NCI-H2227 treated with DMSO at 0.1 percent for 48 hours (cell line): Measurements from ENCODE around the gene BNIP3.

Experiments used
- DNase-seq: peaks from one replicate; lab custom pipeline; 2025; lab: John Stamatoyannopoulos, UW

The BNIP3 gene, protein sequence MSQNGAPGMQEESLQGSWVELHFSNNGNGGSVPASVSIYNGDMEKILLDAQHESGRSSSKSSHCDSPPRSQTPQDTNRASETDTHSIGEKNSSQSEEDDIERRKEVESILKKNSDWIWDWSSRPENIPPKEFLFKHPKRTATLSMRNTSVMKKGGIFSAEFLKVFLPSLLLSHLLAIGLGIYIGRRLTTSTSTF

DNA sequence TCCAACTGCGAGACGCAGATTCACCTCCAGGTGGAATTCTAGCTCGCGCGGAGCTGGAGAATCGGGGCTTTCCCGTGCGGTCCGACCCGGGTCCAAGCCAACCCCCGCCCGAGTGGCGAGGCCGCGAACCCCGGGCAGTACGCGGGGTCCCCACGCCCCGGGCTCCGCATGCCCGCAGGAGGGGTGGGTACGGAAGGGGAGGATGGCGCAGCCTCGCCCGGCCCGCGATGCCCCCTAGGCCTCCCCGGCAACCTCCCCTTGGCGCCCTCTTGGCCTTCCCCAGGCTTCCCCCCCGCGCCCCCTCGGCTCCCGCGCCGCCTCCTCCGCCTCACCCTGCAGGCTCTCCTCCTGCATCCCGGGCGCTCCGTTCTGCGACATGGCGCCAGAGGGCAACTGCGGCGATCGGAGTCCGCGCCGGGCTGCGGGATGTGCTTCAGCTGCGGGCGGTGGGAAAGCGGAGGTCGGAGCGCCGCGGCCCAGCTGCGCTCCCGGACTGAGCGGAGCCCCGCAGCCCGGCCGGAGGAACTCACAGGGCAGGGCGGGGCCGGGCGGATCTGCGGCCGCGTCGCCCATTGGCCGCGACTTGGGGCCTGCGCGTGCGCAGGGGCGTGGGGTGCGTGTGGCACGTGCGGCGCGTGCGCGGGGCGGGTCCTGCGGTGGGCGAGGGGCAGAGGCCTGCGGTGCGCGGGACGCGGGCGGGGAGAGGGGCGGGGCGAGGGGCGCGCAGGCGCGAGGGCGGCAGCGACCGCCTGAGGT lies at the start of gene BNIP3:
Gene BNIP3, minus strand, starts transcription at position 495 of the 756 bp plus-strand sequence. Its CDS starts 117 bp downstream, at position 378.
- DNase-seq, result peak; percentile 83

DNA sequence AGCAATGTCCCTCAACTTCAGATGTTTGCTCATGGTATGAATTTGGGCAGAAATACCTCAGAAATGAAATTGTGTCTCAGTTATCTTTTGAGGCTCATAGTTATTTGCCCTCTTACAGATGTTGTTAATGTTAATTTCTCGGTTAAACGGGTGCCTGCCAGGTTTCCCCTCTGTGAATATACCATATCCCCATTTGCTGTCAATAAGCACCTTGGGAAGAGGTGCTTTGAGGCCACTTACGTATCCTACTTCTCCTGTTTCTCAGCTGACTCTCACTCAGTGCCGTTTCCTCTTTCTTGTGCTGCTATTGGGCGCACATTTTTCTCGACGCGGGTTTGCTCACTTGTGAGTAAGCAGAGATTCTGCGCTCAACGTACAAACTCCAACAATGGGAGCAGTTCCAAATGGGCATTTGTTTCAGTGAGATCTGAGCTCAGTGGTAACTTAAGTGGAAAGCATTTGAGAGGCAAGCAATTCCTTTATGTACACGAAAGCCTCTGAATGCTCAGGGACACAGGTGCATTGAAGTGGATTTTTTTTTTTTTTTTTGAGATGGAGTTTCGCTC lies 49.3 kb upstream of the BNIP3 start:
- DNase-seq, result peak; percentile 18

DNA sequence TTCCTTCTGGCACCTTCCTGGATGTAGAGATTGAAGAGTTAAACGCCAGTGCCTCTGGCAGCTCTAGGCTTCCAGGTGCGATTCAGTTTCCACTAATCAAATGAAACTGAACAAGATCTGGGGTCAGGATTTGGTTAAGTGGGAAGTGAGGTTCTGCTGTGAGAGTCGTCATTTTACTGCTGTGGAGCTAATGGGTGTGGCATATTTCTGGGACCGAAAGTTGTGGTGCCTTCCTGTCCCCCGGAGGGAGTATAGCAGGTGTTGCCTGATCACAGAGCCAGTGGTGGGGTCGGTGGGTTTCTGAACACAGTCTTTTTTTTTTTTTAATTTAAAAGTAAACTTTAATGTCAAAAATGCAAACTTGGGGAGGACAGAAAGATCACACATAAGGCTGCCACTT lies 47.0 kb upstream of the BNIP3 start:
- no peak for DNase-seq

DNA sequence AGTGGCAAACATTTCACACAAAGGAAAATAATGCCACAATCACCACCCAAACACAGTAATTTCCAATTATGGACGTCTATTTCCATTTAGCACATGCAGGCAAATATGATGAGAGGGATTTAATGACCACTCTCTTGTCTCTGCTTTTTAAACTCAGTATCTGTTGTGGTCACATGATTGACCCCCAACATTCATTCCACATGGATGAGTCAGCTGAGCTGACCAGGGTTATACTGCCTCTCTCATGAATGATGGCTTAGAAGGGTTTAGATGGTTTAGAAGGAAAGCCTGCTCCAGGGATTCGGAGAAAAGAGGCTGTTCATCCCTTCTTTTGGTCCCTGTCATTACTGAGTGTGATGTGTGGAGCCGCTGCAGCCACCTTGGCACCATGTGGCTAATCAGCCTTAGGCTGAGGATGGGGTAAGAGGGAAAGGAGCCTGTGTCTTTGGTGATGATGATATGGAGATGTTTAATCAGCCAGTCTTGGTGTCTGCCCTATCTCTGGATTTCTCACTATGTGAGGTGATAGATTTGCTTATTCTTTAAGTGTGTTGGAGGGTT lies 45.8 kb upstream of the BNIP3 start:
- no peak for DNase-seq

DNA sequence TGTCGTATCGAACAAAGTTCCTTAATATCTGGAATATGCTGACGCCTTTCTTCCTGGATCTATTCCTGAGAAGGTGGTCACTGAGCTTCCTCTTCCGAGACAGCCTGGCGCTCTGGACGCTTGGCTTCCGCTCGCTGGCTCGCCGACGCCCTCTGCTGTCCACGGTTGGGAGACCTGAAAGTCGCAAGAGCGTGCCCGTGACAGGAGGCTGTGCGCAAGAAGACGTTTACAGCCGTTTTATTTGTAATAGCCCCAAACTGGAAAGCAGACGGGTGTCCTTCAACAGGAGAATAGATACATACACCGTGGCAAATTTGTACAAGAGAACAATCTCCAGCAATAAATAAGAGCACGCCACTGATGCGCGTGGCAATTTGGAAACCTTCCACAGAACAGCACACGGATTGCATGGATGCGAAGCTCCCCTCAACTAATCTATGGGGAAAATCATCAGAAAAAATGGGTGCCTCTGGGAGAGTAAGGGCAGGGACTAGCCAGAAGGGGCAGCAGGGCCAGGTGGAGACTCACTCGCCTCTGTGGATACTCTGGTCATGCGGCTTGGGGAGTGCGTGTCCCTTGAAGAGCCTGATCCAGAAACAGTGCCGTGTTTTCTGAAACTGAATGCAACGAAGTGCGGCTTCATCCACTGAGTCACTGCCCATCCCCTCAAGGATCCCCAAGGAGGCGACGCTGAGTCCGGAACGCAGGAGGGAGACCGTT lies 41.5 kb upstream of the BNIP3 start:
- peak; percentile 41 for DNase-seq

DNA sequence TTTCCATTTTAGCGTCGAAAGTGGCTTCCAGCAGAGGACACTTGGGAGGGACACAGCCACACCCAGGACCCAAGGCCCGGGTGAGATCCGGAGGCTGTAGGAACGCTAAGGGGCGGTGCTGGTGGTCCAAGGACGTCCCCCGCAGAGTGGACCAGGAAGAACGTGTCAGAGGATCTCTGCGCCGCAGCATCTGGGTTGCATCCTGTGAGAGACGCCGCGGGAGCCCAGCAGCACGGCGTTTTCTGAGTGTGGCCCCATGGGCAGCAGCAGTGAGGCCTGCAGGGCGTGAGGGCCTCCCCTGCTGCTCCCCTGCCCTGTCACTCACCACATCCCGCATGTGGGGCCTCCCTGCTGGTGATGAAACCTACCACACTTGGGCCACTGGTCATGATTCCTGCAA lies 40.5 kb upstream of the BNIP3 start:
- DNase-seq, result no peak

DNA sequence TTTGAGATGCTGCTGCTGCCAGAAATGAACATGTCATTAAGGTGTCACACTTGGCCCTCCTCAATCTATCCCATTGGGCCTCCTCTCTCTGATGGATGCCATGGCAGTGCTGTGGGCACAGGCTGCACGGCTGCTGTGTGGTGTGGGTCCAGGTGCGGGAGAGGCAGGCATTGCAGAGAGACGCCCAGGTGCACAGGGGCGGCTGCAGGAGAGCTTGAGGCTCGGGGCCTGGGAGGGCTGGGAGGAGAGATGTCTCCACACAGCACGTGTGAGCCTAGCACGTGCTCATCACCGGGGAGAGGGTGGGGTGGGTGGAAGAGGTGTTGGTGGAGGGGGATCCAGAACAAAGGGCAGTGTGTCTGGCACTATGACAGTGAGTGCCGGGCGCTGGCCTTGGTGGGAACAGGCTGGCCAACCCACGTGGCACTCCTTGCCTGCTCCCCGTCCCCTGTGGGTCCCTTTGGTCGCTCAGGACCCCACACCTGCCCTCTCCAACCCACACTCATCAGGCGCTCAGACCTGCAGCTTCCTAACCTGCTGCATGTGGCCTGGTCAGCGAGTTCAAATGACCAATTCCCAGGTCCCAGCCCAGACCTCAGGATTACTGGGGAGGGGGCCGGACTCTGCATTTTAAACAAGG lies 39.9 kb upstream of the BNIP3 start:
- no peak for DNase-seq

DNA sequence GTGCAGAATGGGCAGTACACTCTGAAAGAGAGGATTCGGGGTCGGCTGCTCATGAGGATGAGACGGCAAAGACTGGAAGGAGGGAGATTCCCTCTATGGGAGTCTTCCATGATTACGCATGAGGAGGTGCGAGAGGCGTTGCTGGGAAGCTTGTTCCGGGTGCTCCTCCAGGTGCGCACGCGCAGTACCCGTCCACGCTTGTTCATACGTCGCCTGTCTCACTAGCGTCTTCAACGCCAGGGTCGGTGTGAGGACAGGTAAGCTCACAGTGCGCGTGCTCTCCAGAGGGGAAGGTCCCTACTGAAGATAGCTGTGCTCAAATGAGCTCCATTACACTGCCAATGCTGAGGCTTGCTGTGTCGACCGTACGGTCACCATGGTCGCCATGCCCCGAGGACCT lies 39.3 kb upstream of the BNIP3 start:
- no peak for DNase-seq

DNA sequence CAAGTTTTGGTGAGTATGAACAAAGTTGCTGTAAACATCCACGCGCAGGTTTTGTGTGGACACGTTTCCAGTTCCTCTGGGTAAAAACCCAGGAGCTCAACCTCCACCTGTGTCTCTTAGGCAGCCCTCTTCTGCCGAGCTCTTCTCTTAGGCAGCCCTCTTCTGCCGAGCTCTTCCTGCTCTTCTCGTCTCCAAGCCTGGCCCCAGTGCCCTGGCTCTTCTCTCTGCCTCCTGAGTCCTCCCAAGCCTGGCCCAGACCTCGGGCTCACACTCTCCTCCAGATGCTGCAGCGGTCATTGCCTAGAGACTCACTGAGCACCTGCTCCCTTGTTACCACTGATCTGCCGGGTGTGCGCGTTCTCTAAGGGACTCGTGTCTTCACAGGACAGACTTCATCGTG lies 38.7 kb upstream of the BNIP3 start:
- DNase-seq, result no peak

DNA sequence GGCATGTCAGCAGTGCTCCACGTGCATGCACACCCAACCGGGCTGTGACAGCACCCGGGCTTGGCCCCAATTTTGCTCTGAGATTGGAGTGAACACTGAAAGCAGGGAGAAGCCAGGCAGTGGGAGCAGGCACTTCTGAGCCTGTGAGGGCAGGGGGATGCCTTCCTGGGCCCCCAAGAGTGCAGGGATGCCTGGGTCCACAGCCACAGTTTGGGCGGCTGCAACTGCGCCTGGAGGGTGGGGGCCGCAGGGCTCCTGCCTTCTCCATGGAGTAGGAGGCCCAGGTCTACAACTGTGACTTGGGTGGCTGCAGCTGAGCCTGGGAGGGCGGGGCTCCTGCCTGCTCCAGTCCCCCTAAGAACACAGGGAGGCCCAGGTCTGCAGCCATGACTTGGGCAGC lies 37.6 kb upstream of the BNIP3 start:
- DNase-seq, result no peak

DNA sequence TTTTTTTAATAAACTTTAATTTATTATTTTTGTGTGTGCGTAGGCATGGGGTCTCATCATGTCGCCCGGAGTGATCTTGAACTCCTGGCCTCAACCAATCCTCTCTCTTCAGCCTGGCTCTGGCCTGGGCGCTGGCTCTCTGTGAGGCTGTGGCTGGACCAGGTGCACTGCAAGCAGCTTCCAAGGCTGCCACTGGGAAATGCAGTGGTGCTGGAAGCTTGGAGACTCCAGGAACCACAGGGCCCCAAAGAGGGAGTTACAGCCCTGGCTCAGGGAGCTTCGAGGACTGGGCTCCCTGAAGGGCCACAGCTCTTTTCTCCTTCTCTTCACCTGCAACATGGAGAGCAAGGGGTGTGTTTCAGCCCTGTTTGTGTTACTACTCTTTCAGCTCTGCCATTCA lies 36.7 kb upstream of the BNIP3 start:
- no peak for DNase-seq

DNA sequence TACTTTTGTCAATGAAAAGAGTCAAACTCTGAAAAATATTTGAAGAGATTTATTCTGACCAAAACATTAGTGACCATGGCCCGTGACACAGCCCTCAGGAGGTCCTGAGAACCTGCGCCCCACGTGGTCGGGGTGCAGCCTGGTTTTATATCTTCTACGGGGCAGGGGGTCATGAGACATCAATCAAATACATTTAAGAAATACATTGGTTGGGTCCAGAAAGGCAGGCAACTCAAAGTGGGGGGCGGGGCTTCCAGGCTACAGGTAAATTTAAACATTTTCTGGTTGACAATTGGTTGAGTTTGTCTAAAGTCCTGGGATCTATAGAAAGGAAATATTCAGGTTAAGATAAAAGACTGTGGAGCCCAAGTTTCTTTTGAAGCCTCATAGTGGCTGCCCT lies 34.8 kb upstream of the BNIP3 start:
- no peak for DNase-seq

DNA sequence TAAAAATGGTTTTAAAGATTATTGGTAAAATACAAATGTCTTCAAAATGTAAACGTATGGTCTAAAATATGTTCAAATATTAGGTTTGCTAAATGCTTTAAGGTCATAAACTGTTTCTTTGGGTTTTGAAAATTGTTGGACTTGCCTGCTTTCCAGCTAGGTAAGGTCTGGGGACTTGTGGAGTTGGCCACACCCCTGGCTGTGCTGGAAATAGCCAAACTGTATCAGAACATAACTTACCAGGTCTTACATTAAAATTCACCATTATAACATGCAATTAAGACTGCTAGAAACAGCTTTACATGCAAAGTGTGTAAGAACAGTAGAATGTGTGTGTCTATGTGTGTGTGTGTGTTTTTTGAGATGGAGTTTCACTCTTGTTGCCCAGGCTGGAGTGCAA lies 29.7 kb upstream of the BNIP3 start:
- no peak for DNase-seq

DNA sequence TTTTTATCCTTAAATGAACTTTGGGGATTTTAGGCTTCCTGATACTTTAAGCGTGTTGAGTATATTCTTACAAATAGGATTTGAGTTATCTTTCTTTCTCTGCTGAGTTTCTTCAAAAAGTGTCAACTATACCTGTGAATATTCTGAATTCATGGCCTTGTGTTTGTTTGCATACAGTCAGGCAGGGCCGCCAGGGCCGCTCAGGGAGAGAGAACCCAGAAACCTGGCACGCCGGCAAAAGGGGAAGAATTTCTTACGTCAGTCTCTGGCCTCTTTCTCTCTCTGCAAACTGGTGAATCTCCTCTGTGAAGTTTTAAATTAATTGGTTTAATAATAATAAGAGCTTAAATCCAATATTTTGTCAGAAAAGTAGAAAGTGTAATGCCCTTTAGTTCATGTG lies 29.3 kb upstream of the BNIP3 start:
- no peak for DNase-seq

DNA sequence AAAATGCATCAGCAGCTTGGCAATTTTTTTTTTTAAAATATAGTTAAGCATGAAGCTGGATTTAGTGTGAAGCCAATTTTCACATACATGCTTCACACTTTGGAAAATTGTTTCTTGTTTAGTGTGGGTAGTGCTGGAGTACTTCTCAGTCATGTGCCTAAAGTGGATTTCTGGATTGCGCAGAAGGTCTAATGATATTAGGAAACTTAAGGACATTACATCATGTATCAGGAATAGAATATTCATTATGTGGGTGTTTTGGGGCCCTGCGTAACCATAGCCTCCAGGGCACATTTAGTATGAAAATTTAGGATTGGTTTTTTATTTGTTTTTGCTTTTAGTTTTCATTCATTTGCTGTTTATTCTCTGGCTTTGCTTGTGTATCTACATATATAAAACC lies 28.8 kb upstream of the BNIP3 start:
- no peak for DNase-seq

DNA sequence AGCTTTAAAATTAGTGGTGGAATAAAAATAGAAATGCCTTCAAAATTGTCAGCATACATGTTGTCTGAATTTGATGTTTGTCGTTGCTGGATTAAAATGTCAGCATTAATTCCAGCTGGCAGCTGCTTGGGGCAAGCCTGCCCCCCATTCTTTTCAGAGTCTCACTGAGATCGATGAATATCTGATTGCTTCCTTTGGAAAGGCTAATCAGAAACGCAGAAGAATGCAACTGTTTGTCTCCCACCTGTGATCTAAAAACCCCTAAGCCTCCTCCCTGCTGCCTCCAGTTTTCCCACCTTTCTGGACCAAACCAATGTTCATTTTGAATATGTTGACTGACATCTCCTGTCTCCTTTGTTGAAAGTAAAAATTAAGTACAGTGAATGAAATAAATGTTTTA lies 27.9 kb upstream of the BNIP3 start:
- DNase-seq, result no peak

DNA sequence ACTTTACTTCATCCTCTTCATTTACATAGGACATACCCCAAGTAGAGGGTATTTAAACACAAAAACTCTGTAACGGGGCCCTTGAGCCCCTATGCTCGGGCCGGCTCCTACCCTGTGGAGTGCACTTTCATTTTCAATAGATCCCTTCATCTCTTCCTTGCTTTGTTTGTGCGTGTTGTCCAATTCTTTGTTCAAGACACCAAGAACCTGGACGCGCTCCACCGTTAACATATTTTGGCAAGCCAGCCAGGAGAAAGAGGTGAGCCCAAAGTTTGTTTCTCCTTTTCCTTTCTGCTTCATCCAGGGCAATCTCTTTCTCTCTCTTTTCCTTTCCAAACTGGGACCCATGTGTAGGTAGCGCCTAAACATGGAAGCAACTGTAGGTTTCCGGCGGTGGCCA lies 26.0 kb upstream of the BNIP3 start:
- DNase-seq, result no peak

DNA sequence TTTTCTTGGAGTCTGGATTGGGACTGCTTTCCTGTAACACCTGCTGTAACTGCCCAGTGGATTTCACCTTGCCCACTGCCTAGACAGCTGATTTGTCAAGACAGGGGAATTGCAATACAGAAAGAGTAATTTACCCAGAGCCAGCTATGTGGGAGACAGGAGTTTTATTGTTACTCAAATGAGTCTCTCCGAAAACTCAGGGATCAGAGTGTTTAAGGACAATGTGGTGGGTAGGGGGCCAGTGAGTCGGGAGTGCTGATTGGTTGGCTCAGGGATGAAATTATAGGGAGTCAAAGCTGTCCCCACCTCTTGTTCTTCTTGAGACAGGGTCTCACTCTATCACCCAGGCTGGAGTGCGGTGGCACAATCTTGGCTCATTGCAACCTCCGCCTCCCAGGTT lies 25.2 kb upstream of the BNIP3 start:
- DNase-seq, result no peak

DNA sequence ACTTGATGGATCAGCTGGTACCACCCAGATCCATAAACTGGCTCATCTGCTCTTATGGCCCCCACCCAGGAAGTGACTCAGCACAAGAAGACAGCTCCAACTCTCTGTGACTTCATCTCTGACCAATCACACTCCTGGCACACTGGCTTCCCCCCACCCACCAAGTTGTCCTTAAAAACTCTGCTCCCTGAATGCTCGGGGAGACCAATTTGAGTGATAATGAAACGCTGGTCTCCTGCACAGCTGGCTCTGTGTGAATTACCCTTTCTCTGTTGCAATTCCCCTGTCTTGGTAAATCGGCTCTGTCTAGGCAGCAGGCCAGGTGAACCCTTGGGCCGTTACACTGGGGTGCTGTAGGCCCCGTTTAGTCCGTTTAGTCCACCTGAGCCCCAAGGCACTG lies 23.4 kb upstream of the BNIP3 start:
- no peak for DNase-seq

DNA sequence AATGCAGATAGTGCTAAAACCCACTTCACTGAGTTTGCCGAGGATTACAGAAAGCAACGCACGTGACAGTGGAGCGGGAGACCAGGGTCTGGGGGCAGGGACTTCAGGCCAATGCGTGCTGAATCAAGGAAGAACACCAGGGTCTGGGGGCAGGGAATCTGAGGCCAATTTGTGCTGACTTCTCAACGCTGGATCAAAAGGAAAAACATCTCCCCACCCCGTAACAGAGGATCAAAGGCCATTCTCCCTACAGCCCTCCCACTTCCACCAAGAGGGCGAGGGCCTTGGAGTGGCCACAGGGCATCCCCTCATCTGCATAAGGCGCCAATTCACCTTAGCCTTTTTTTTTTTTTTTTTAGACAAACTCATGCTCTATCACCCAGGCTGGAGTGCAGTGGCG lies 22.3 kb upstream of the BNIP3 start:
- no peak for DNase-seq

DNA sequence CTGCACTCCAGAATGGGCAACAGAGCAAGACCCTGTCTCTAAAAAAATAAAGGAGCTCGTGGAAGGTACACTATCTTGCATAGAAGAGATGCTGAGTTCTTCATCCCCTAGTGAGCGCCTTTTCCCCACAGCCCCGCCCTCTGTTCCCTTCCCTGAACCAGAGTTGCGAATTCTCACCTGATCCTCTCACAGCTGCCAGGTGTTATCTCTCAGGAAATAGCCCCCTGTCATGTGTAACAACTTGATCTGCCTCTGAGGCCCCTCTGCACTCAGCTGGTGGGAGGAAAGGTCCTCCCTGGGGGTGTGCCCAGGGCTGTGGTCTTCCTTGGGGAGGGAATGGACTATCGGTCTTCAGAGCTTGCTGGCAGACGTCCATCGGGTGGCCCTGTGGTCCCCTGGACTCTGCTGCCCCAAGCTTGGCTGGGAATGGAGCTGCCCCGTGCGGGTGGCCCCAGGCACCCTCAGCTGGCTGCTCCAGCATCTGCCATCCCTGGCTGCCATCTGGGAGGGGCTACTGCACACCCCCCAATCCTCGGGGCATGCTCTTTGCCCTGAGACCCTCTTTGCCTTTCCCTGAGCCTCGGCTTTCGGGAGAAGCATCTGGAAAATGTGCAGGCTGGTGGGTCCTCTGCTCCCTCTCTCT lies 21.7 kb upstream of the BNIP3 start:
- DNase-seq, result no peak

DNA sequence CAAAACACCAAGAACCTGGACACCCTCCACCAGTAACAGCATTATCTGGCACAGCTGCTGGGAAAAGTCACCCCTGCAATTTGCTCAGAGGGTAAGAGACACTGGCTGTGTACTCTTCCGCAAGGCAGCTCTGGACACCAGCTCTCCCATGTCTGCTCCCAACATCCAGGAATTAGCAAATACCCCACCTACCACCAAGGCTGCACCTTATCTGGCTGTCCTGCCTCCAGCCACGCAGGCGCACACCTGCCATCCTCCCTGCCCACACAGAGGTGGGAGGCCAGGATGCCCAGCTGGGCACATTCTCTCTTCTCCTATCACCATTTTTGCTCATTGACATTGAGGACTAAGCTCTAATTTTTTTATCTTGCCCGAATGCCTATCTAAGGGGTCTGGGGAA lies 20.3 kb upstream of the BNIP3 start:
- no peak for DNase-seq
